Measurements from ENCODE around the gene ACAP2. TPM values are rescaled to one million over a fixed set of nuclear protein-coding genes. Genes with fewer than 3 reads are reported as not detected.
"Not testable (repeated sequence)": the region's sequence is repeated elsewhere in the genome, so short reads cannot be mapped to it uniquely, and the experiment has no call there.

The ACAP2 gene
- polyA plus RNA-seq, 4 donors: 27.6 to 38.5 (median 36.5) TPM

DNA sequence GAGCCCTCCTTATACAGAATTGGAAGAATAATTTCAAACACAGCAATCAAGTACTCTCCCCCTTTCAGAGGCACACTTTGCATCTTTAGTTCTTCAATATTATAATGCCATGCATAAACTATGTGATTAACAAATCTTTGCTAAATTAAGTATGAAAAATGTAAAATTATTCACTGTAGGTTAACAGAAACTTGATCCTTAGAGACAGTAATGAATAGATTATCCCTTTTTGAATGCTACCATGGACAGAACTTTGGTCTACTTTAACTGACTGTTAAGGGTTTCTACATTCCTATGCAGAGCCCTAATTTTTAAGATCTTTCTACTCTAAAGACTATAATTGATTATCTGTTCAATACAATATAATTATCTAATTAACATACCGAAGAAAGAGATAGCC, 146.2 kb downstream of the ACAP2 start:
- no peak for DNase-seq (ENCODE audit: low read depth in 4 of 4, low spot score in 3 of 4)

DNA sequence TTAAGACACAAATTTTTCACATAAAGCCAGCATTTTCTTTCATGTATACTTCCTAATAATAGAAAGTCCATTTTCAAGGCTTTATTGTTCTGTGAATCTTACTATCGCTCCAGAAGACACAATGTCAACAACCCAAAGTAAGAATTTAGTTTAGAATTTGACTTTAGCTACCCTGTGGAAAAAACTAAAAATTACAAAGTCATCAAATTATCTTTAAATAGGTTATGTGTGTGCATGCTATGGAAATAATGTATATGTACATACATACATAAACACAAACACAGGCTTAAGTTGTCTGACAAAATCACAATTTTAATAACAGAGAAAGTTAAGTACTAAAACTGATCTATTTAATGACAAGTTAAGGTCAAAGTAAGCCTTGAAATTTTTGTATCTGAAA, 151.7 kb downstream of the ACAP2 start:
- no peak for DNase-seq (ENCODE audit: low read depth in 4 of 4, low spot score in 3 of 4)

DNA sequence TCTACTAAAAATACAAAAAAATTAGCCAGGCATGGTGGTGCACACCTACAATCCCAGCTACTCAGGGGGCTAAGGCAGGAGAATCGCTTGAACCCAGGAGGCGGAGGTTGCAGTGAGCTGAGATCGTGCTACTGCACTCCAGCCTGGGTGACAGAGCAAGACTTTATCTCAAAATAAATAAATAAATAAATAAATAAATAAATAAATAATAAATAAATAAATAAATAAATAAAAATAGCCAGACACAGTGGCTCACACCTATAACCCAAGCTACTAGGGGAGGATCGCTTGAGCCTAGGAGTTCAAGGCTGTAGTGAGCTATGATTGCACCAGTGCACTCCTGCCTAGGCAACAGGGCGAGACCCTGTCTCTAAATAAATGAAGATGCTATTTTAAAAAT, 152.2 kb downstream of the ACAP2 start:
- DNase-seq (ENCODE audit: low read depth in 4 of 4, low spot score in 3 of 4): not testable (repeated sequence)

DNA sequence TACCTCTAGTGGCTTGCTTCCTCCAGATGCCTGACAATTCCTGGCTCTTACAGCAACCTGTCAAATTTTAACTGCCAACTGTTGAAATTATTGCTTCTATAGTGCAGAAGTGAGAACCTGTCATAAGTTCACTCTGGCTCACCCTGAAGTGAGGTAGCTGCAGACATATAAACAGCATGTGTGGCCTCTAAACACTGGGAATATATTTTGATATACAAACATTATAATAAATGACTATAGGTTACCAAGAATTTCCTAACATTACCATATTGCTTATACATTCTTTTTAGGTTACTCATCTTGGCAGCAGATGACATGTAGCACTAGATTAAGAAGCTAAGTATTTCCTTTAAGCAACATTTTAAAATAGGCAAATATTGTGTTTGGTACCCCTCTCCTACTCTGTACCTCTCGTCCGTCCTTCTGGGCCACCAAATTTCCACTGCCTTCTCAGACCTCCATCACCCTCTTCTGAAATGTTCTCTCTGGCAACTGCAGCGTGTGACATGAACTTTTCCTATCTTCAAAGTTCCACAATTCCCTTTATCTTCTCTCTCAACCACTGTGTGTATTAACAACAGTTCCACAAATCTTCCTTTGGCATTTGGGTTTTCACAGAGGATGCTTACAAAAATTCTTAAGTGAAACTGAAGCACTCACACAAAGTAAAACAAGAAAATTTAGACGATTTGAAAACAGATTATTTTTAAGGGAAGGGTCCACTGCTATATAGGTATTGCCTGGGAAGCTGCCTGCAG, 156.5 kb downstream of the ACAP2 start:
- DNase-seq (ENCODE audit: low read depth in 4 of 4, low spot score in 3 of 4): no peak

DNA sequence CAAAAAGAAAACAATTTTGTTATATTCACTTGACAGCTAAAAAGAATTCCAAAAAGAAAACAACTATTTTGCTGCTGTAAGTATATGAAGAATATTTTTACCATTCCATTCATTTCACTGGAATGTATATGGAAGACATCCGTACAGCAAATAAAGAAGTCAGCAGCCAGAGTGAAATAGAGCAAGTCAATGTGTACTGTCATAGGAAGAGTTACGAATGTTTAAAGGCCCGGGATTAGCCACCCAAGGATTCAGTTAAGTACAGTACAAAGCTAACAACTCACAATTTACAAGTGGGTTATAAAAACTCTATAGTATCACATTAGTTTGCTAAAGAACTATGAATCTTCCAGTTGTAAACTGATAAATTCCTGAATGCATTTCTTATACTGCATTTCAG, 157.4 kb downstream of the ACAP2 start:
- no peak for DNase-seq (ENCODE audit: low read depth in 4 of 4, low spot score in 3 of 4)

DNA sequence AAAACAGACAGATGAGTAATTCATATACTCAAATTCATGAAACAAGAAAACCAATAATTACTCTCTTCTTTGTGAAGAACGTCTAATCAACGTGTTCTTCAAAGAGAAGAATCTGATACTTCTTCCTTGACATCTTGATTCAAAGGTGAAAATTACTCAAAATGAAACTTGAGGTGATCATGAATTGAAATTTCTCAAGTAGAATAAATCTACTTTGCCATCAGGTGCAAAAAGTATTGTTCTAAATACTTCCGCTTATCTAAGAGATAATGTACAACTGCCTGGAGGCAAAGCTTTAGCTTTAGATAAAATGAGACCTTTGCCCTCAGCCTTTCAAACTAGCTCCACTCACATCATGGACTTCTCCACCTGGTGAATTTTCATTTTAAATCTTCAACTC, 158.0 kb downstream of the ACAP2 start:
- DNase-seq (ENCODE audit: low read depth in 4 of 4, low spot score in 3 of 4): no peak

DNA sequence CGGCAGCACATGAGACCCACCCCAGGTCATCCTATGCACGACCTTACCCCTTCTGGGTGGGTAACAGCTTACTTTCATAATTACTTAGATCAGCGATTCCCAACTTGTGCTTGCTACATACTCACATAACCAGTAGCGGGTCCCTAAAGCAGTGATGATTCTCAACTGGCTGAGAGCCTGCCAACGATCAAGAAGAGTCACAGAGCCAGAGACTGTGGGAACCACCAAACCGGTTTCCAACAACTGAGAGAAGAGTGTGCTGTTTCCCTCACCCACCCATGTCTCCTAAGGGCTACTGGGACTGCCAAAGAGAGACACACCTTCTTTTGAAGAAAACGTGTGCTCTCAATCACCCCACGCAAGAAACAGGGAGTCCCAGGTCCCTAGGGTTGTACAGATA, 159.9 kb downstream of the ACAP2 start:
- no peak for DNase-seq (ENCODE audit: low read depth in 4 of 4, low spot score in 3 of 4)

DNA sequence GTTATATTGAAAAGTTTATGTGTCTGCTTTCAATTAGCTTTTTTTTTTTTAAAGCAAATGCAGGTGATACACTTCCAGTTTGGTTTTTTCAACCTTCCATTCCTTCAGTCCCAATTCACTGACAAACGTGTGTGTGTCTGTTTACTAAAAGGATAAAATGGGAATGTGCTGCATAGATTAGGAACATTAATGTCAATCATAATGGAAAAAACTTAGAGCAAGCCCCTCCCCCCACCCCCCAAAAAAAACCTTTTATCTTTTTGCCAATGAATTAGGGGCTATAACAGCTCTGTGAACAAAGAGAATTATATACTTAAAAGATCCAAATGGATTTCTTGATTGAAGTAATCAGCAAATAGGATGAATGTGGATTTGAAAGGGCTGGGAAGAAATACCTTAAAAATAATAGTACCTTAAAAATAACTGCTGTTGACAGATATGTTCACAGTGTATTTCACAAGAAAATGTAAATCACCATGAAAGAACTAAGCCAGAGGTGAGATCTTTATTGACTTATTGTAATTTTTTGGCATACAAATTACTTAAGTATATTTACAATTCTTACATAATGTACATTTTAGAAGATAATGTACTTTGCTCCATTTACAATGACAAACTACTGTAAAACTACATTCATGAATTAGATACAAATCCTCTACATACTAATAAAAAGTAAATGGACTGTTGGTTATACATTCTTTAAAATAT, 168.4 kb downstream of the ACAP2 start:
- no peak for DNase-seq (ENCODE audit: low read depth in 4 of 4, low spot score in 3 of 4)

DNA sequence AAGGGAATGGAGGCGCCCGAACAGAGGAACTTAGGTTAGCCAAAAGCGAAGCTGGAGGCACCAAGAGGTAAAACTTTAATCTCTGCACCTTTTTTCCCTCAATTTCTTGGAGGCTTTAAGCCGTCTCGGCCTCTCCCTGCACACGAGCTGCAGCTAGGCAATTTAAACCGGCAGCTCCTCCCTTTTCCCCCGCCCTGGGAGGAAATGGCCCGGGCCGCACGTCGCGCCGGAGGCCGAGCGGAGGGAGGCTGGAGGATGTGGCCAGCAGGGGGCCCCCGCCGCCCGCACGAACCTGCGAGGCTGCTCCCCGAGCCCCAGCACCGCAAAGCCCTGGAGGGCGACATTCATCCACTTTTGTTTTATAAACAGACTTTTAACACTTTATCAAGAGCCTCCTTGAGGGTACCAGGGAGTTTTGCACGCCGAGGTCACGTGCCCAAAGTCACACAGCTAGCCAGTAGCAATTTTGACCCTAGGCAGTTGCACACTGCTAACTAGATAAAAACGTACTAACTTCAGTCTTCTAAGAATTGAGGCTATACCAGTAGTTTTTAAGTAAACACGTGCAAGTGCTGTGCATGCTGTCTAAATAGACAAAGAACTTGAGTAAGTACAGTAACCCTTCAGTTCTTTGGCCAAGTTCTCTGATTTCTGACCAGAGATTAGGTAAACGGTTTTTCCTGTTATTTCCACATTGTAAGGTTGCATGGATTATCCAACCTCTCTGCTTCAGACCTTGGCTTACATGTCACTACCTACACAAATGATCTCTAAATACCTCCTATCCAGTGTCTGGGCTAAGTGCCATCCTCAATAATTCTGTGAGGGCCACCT, 171.2 kb downstream of the ACAP2 start:
- peak; percentile 74 to 80 (median 79) for DNase-seq (ENCODE audit: low read depth in 4 of 4, low spot score in 3 of 4)

DNA sequence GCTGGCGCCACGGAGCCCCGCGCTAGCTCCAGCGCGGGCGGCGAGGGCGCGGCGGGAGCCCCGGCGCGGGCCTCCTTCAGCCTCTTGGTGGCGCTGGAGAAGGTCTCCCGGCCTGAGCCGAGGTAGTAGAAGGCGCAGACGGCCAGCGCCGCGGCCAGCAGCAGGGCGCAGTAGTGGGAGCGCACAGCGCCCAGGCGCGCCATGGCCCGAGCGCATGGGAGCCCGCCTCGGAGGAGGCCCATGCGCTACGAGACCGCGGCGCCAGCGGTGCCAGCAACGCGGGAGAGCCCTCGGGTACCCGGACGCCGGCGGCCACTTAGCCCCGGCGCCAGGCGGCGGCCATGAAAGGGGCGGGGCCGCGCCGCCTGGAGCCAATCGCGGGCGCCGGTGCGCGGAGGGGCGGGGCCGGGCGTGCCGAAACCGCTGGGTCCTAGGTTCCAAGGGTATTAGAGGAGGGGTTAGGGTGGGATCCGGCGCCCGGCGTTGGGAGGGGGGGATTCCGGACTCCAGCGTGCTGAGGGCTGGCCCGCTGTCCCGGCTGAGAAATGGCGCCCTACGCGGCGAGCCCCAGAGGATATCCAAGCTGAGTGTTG, 171.9 kb downstream of the ACAP2 start, which contains the start of gene XXYLT1:
Gene XXYLT1, minus strand, starts transcription at position 343 of the 593 bp plus-strand sequence. Its CDS starts 101 bp downstream, at position 242.
- DNase-seq (ENCODE audit: low read depth in 4 of 4, low spot score in 3 of 4): peak; percentile 80 to 89 (median 84)

DNA sequence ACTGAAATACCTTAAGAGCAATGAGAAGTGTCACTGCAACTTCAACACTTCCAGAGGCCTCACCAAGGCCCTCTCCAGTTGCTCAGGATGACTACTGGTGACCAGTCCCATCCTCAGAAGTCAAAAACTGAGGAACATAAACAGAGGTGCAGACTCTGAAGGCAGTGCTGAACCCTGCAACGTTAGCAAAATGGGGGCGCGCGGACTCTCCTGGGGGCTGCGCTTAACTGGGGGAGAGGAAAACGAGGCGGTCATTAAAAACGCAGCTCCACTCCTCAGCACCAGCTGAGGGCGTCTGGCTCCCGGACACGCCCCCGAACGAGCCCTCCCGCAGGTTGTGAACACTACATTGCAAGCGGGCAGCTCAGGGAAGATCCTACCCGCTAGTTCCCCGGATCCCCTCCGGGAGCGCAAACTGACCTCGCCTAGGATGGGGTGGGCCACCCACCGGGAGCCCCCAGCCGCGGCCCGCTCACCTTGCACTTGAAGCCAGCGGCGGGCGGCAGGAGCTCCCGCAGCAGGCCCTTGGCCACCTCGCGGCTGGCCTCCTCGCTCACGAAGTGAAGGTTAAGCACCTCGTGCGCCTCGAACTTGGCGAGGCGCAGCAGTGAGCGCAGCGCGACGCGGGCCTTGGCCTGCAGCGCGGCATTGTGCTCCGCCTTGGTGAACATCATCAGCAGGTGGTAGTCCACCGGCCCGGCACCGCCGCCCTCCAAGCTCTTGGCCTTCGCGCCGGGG, 172.6 kb downstream of the ACAP2 start:
- DNase-seq (ENCODE audit: low read depth in 4 of 4, low spot score in 3 of 4): no peak

DNA sequence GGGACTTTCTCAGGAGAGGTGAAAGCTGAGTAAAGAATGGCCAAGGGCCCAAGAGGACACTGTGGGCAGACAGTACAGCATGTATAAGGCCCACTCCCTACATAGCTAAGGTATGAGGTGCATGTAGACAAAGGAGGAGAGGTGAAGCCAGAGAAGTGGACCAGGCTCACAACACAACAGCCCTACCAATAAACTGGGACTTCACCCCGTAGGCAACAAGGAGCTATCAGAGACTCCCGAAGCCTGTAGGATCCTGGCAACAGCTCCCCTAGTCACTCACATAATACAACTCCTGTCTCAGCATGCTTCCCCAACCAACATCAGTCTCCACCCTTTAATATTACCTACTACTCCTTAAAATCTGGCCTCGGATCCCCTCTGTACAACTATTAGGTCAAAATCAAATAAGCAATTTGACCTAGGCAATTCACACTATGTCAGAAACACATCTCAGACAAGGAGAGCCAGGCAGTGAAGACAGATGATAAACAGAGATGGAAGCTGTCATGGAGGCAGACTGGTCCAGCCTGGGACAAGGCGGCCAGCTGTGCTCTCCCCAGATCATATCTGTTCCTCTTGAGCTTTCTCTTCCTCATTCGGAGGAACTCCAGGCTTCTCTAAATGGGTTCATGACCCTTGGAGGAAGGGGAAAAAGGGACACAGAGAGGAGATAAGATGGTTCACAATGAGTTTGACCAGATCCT, 173.3 kb downstream of the ACAP2 start:
- DNase-seq (ENCODE audit: low read depth in 4 of 4, low spot score in 3 of 4): no peak

DNA sequence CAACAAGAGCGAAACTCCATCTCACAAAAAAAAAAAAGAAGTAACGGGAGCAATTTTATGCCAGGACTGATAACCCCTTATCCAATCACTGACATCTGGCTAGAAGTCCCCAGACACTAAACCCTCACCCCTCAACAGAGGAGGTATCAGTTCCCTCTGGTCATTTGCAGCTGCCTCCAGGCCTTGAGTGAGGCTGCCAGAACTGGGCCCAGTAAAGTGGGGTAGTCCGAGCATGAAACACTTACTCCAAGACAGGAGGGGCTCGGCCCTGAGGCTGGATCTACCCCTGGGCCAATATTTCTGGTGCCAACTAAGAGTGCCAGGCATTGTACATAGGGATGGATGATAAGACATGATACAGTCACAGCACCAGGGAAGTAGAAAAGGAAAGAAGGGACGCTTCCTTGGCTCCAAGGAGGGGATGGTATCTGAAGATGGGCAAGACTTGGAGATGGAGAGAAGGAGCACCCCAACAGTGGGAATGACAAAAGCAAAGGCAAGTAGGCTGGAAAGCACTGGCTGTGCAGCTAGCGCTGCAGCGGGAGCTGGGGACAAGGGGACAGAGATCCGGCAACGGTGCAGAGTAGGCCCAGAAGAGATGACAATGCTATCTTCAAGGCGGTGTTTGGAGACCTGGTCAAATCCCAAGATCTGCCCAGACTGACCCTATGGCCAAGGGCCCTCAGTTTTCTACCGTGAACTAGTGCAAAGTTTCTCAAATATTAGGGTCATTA, 174.1 kb downstream of the ACAP2 start:
- no peak for DNase-seq (ENCODE audit: low read depth in 4 of 4, low spot score in 3 of 4)

DNA sequence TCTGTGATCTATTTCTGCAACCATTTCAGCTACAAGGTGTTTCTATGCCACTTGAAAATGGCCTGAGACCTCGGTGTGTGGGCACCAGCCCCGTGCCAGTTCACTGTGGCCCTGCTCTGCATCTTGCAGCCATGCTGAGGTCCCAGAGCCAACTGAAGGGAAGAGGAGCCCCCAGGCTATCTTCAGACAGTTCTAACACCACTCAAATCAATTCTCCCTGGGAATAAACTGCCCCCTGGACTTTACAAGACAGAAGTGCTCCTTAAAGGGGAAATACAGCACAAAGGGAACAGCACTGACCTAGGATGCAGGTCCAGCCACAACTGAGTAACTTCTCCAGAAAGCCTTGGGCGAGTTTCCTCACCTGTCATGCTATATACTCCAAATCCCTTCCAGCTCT, 175.7 kb downstream of the ACAP2 start:
- DNase-seq (ENCODE audit: low read depth in 4 of 4, low spot score in 3 of 4): no peak

DNA sequence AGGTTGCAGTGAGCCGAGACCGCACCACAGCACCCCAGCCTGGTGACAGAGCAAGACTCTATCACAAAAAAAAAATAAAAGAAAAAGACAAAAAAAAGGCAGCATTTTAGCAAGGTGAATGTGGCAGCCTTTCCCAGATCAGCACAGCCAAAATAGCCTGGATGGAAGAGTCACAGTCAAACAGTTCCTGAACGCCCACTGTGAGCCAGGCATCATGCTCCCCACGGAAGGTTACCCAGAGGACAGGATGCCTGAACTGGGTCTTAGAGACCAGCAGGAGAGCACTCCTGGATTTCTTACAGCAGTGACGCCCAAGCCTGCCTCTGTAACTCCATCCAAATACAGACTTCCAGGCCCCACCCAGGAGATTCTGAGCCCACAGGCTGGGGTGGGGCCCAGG, 176.4 kb downstream of the ACAP2 start:
- no peak for DNase-seq (ENCODE audit: low read depth in 4 of 4, low spot score in 3 of 4)

DNA sequence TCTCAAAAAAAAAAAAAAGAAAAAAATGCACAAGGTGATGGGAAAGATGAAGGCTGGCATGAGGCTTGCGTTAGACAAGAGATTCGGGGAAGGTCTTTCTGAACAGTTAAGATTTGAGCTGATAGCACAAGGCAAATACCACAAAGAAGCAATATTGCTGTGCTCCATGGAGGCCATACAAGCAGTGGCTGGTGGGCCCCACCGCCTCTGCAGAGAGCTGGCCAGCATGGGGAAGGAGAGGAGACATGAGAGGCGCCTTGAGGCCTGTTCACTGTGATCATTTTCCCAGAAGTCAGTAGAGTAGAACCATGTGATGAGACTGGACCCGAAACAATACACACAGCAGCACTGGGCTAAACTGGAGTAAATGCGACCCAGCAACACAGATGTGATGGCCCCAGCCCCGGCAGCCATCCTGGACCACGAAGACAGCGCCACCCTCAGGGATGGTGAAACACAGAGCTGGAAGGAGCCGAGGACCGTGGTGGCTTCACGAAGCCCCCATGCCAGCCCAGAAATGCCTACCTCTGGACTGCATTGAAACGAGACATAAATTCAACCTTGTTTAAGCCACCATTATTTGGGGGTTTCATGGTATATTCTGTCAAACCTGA, 177.3 kb downstream of the ACAP2 start:
- DNase-seq (ENCODE audit: low read depth in 4 of 4, low spot score in 3 of 4): no peak

DNA sequence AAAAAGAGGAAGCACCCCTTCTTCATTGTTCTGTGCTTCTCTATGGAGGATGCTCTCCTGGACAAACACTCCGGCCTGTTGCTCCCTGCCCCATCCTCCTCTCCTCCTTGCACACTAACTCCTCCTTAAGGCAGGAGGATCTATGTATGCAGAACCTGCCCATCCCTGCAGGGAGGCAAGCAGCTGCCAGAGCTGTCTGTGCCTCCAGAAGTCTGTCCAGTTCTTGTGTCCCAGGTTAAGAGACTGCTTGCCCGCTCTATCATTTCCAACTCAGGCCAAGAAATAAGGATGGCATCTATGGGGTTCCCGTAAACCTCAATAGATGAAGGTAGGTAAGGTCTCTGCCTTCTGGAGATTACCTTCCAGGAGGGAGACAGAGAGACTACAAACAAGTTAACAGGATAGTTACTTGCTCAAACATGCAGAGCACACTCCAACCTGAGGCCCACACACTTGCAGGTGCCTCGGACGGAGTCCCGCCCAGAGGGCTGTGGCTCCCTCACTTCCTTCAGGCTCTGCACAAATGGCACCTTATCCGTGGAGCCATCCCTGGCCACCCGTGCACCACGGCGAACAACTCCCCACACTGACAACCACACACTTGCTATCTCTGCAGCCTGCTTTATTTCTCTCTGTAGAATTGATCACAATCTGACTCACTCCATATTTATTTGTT, 178.8 kb downstream of the ACAP2 start:
- DNase-seq (ENCODE audit: low read depth in 4 of 4, low spot score in 3 of 4): no peak

Measured in right renal pelvis (tissue), 4 donors.